GM12878 (cell line): ENCODE results near the gene CTSL. TPM values are rescaled to one million over a fixed set of nuclear protein-coding genes. Genes with fewer than 3 reads are reported as not detected.

Experiments
- ATAC-seq: fragments of 200-7000 bp; cut with Tn5 transposase; 3 replicates; pipeline ENCODE4 v1.9.1; 2020; ENCODE audit warnings: mild to moderate bottlenecking, moderate library complexity
- BruUV-seq: library from RNA; stranded (reverse); fragments of 400-500 nt; replicated peaks from 2 replicates; lab custom pipeline; 2021; lab: Mats Ljungman, UMichigan
- CTCF ChIA-PET: fragments of 300-600 bp; sonication (Branson Sonifier 250); formaldehyde crosslinking; extraction: SDS; loops from one replicate; lab custom pipeline; 2021; ENCODE audit warnings: inconsistent platforms; lab: Yijun Ruan, JAX
- POLR2A ChIA-PET: fragments of 350-600 bp; formaldehyde crosslinking; extraction: SDS; loops from one replicate; lab custom pipeline; 2021; ENCODE audit warnings: inconsistent platforms; lab: Charles Lee
- RAD21 ChIA-PET: fragments of 300-600 bp; sonication (Branson Sonifier 250); formaldehyde crosslinking; loops from one replicate; lab custom pipeline; 2023; ENCODE audit warnings: antibody characterized with exemption; ENCODE audit not compliant: unreplicated experiment; lab: Charles Lee
- SMC1A ChIA-PET: fragments of 300-600 bp; sonication (Branson Sonifier 250); formaldehyde crosslinking; loops from one replicate; lab custom pipeline; 2023; ENCODE audit not compliant: unreplicated experiment, uncharacterized antibody; lab: Charles Lee
- DNase-seq: peaks from one replicate; pipeline ENCODE4 v3.0.0-alpha.2; 2011; ENCODE audit warnings: low read depth, low spot score
- FAIRE-seq: peaks from 3 replicates; lab custom pipeline; 2011; peaks lifted over from hg19 to GRCh38; lab: Jason Lieb, UNC
- H2AFZ ChIP-seq: 2 replicates; pipeline ENCODE4 v1.6.0; 2011; ENCODE audit warnings: low read depth, low read length, control low read depth; ENCODE audit not compliant: control insufficient read depth
- H3K27ac ChIP-seq: 2 replicates; pipeline ENCODE4 v1.5.1; 2011; ENCODE audit warnings: control low read depth; ENCODE audit not compliant: control insufficient read depth, insufficient read depth
- H3K27me3 ChIP-seq, 2 experiments: replicated peaks in 1 of 2; 2 replicates each; pipeline versions ENCODE4 v1.6.0 to v1.6.1; 2011; ENCODE audit warnings: low read length in 1 of 2; ENCODE audit not compliant: control insufficient read depth in 2 of 2, insufficient read depth in 2 of 2
- H3K36me3 ChIP-seq, 2 experiments: 2 replicates each; pipeline ENCODE4 v1.5.1; 2011; ENCODE audit warnings: low read length in 1 of 2; ENCODE audit not compliant: control insufficient read depth in 2 of 2, insufficient read depth in 2 of 2
- H3K4me1 ChIP-seq: 2 replicates; pipeline ENCODE4 v1.6.1; 2011; ENCODE audit warnings: mild to moderate bottlenecking, low read length, moderate library complexity, mixed read lengths; ENCODE audit not compliant: control insufficient read depth, insufficient read depth
- H3K4me2 ChIP-seq: 2 replicates; pipeline ENCODE4 v1.6.0; 2011; ENCODE audit warnings: control low read depth; ENCODE audit not compliant: control insufficient read depth, insufficient read depth
- H3K4me3 ChIP-seq: fragments of 200-600 bp; sonication (generic); 2 replicates; pipeline ENCODE4 v1.5.1; 2016
- H3K79me2 ChIP-seq: 2 replicates; pipeline ENCODE4 v1.6.0; 2011; ENCODE audit warnings: low read length; ENCODE audit not compliant: control insufficient read depth, insufficient read depth
- H3K9ac ChIP-seq: 2 replicates; pipeline ENCODE4 v1.8.0; 2011; ENCODE audit warnings: low read length, control low read depth, mixed read lengths; ENCODE audit not compliant: control insufficient read depth, insufficient read depth
- H3K9me3 ChIP-seq: replicated peaks from 3 replicates; pipeline ENCODE4 v1.5.1; 2011; ENCODE audit warnings: mild to moderate bottlenecking, low read length; ENCODE audit not compliant: control insufficient read depth, insufficient read depth
- H4K20me1 ChIP-seq: 2 replicates; pipeline ENCODE4 v1.6.0; 2011; ENCODE audit not compliant: control insufficient read depth, insufficient read depth
- CBX3 ChIP-seq: fragments of 200-600 bp; sonication (generic); IDR thresholded peaks from 2 replicates; pipeline ENCODE4 v1.6.1; 2016; ENCODE audit warnings: low read depth, borderline replicate concordance
- EED ChIP-seq: sonication (generic); IDR thresholded peaks from 2 replicates; pipeline ENCODE4 v1.6.1; 2016; ENCODE audit warnings: antibody characterized with exemption, low read depth
- GATAD2B ChIP-seq: fragments of 450-650 bp; conservative IDR thresholded peaks from 2 replicates; pipeline ENCODE4 v1.6.1; 2017; ENCODE audit warnings: low read depth, mild to moderate bottlenecking, moderate library complexity
- HDAC2 ChIP-seq: fragments of 200-600 bp; sonication (generic); IDR thresholded peaks from 2 replicates; pipeline ENCODE4 v1.6.1; 2017
- IRF5 ChIP-seq: fragments of 450-650 bp; IDR thresholded peaks from 2 replicates; pipeline ENCODE4 v1.6.1; 2017; ENCODE audit warnings: borderline replicate concordance
- KAT2A ChIP-seq: conservative IDR thresholded peaks from 2 replicates; pipeline ENCODE4 v1.6.1; 2011; ENCODE audit warnings: low read depth, low read length; ENCODE audit not compliant: control insufficient read depth
- MAX ChIP-seq: IDR thresholded peaks from 2 replicates; pipeline ENCODE4 v1.6.1; 2012; ENCODE audit warnings: low read depth, low read length, improper control_type of control experiment
- MEF2A ChIP-seq: IDR thresholded peaks from 2 replicates; pipeline ENCODE4 v1.6.1; 2011; ENCODE audit warnings: low read depth, mild to moderate bottlenecking, low read length, moderate library complexity; ENCODE audit not compliant: insufficient read depth
- MLLT1 ChIP-seq: fragments of 450-650 bp; IDR thresholded peaks from 2 replicates; pipeline ENCODE4 v1.6.1; 2016; ENCODE audit warnings: mild to moderate bottlenecking
- MYB ChIP-seq: fragments of 150-350 bp; IDR thresholded peaks from 2 replicates; pipeline ENCODE4 v1.6.1; 2014; ENCODE audit warnings: mild to moderate bottlenecking, low read depth, low read length, borderline replicate concordance
- NFXL1 ChIP-seq: fragments of 450-650 bp; IDR thresholded peaks from 2 replicates; pipeline ENCODE4 v1.6.1; 2017; ENCODE audit warnings: antibody characterized with exemption, mild to moderate bottlenecking, borderline replicate concordance
- PAX8 ChIP-seq: fragments of 450-650 bp; IDR thresholded peaks from 2 replicates; pipeline ENCODE4 v1.6.1; 2017; ENCODE audit warnings: mild to moderate bottlenecking, moderate library complexity
- POLR2A ChIP-seq: IDR thresholded peaks from 2 replicates; pipeline ENCODE4 v1.6.1; 2011; ENCODE audit warnings: low read depth, mild to moderate bottlenecking, low read length
- REST ChIP-seq: IDR thresholded peaks from 2 replicates; pipeline ENCODE4 v1.6.1; 2012; ENCODE audit warnings: mild to moderate bottlenecking, low read depth, low read length
- SREBF2 ChIP-seq: IDR thresholded peaks from 2 replicates; pipeline ENCODE4 v1.6.1; 2012; ENCODE audit warnings: mild to moderate bottlenecking, low read length
- STAT1 ChIP-seq: fragments of 450-650 bp; conservative IDR thresholded peaks from 2 replicates; pipeline ENCODE4 v1.6.1; 2014; ENCODE audit warnings: antibody characterized with exemption, mild to moderate bottlenecking
- TCF12 ChIP-seq: IDR thresholded peaks from 2 replicates; pipeline ENCODE4 v1.6.1; 2011; ENCODE audit warnings: low read depth, mild to moderate bottlenecking, low read length
- USF1 ChIP-seq: IDR thresholded peaks from 2 replicates; pipeline ENCODE4 v1.6.1; 2011; ENCODE audit warnings: borderline replicate concordance, low read depth, mild to moderate bottlenecking, moderate library complexity, mixed read lengths, low read length; ENCODE audit not compliant: insufficient read depth; ENCODE audit errors: extremely low read length
- WGBS: methylation state at CpG from one replicate; pipeline ENCODE4 v1.1.6; 2016; ENCODE audit warnings: low lambda C conversion rate; ENCODE audit not compliant: insufficient replicate concordance, insufficient coverage; ENCODE audit errors: missing lambda C conversion rate; 5-methylcytosine and 5-hydroxymethylcytosine counted together
- in situ Hi-C: fragments of 300-500 bp; cut with MboI; formaldehyde crosslinking; loops from 9 replicates; pipeline ENCODE4 v1.14.3; 2018; ENCODE audit warnings: mixed read lengths
- intact Hi-C: fragments of 100-400 bp; cut with micrococcal nuclease; formaldehyde crosslinking; loops from one replicate; pipeline ENCODE4 v1.14.2; 2022; ENCODE audit not compliant: unreplicated experiment
- polyA plus RNA-seq, 11 experiments: library from polyadenylated mRNA; depleted of rRNA in 4 of 11; unstranded in 6 of 11; stranded (reverse) in 5 of 11; fragments of >200 nt; fragmentation: Nextera tagmentation in 4 of 11; fragmentation: Illumina TruSeq in 1 of 11; extraction: Ambion mirVana in 4 of 11; extraction: Trizol in 1 of 11; gene quantifications; 1 replicate in 1 of 11; 2 replicates in 10 of 11; pipeline versions ENCODE4 v1.2.1 to v1.2.3, GENCODE V29; 2011 to 2016; ENCODE audit warnings: inconsistent platforms in 2 of 11, missing spikeins in 2 of 11, low read depth in 1 of 11
- total RNA-seq, 4 experiments: library from RNA; depleted of rRNA in 3 of 4; stranded (reverse); fragments of >200 nt in 3 of 4; fragmentation: Illumina TruSeq in 1 of 4; extraction: Trizol in 1 of 4; gene quantifications; 2 replicates each; pipeline versions ENCODE4 v1.2.1 to v1.2.3, GENCODE V29; 2013 to 2021

CTSL gene
- total and polyA plus RNA-seq, 10 of the 15 experiments (the other 5 are each of a cell fraction or from before 2014, with no cell fraction given): 0.24 to 0.72 TPM; not detected in 8

GRCh38 chr9:87748881-87749280, 23.0 kb downstream of the CTSL start:
- no peak overlapping the region for H3K27ac ChIP-seq
- 52% methylated on average over 1 of the region's 1 CpG for WGBS
- H2AFZ ChIP-seq: no peak overlapping the region
- no peak for DNase-seq
- intact Hi-C loops: no loop called here
- ChIA-PET POLR2A (no interaction called here), CTCF (no interaction called here), RAD21 (no interaction called here), SMC1A (no interaction called here)
- no peaks in the 10 kb centered on the region for H3K27me3 ChIP-seq
- no peaks in the 10 kb centered on the region for H4K20me1 ChIP-seq
- no peaks in the 10 kb centered on the region for H3K79me2 ChIP-seq
- BruUV-seq: no TSS peak
- no peak overlapping the region for H3K4me3 ChIP-seq
- no peak for FAIRE-seq
- H3K9me3 ChIP-seq: no peaks in the 10 kb centered on the region; the same call in 2 of the 3 replicates
- H3K36me3 ChIP-seq: no peaks in the 10 kb centered on the region
- no peaks in the 10 kb centered on the region for H3K4me1 ChIP-seq
- no peak overlapping the region for H3K4me2 ChIP-seq
- H3K9ac ChIP-seq: no peak overlapping the region
- ATAC-seq: no peak
- in situ Hi-C loops: no loop called here
- TF ChIP-seq PAX8 (no peak), EED (no peak), MLLT1 (no peak), REST (no peak), GATAD2B (no peak), KAT2A (no peak), TCF12 (no peak), POLR2A (no peak), CBX3 (no peak), HDAC2 (no peak), USF1 (no peak), SREBF2 (no peak), MEF2A (no peak), IRF5 (no peak), NFXL1 (no peak), MAX (no peak), STAT1 (no peak), MYB (no peak)
